Measurements from ENCODE around the gene MYOCOS.

The MYOCOS gene

GRCh38 chr1:171622152-171622462 is at the start of gene MYOCOS:
Gene MYOCOS (plus strand): TSS chr1:171622243. CDS start chr1:171623884, 1,641 bp downstream.
- TF ChIP-seq CTCF (IDR thresholded peaks at IDR 0.05; ENCODE audit: borderline replicate concordance, insufficient read depth, low read depth, low read length): no peak
- no peak within 1 kb of the TSS for H3K4me3 ChIP-seq (ENCODE audit: low read depth, low read length)

GRCh38 chr1:171576144-171576543 is 45.9 kb upstream of the MYOCOS start:
- TF ChIP-seq CTCF (IDR thresholded peaks at IDR 0.05; ENCODE audit: borderline replicate concordance, insufficient read depth, low read depth, low read length): no peak
- no peak overlapping the region for H3K4me3 ChIP-seq (ENCODE audit: low read depth, low read length)

- TF ChIP-seq CTCF (IDR thresholded peaks at IDR 0.05; ENCODE audit: borderline replicate concordance, insufficient read depth, low read depth, low read length): no peak
Observed at GRCh38 chr1:171581226-171581625, 40.8 kb upstream of the MYOCOS start.

GRCh38 chr1:171581766-171582165 is 40.3 kb upstream of the MYOCOS start:
- H3K4me3 ChIP-seq (ENCODE audit: low read depth, low read length): no peak overlapping the region
- TF ChIP-seq CTCF (IDR thresholded peaks at IDR 0.05; ENCODE audit: borderline replicate concordance, insufficient read depth, low read depth, low read length): no peak

More at GRCh38 chr1:171581226-171581625, 40.8 kb upstream of the MYOCOS start:
- H3K4me3 ChIP-seq (ENCODE audit: low read depth, low read length): no peak overlapping the region

- no peak for TF ChIP-seq CTCF (IDR thresholded peaks at IDR 0.05; ENCODE audit: borderline replicate concordance, insufficient read depth, low read depth, low read length)
- no peak overlapping the region for H3K4me3 ChIP-seq (ENCODE audit: low read depth, low read length)
Observed at GRCh38 chr1:171582589-171582988, 39.5 kb upstream of the MYOCOS start.

- TF ChIP-seq CTCF (IDR thresholded peaks at IDR 0.05; ENCODE audit: borderline replicate concordance, insufficient read depth, low read depth, low read length): no peak
- no peak overlapping the region for H3K4me3 ChIP-seq (ENCODE audit: low read depth, low read length)
Observed at GRCh38 chr1:171583591-171584201, 38.3 kb upstream of the MYOCOS start.

GRCh38 chr1:171585715-171586114 is 36.3 kb upstream of the MYOCOS start:
- no peak for TF ChIP-seq CTCF (IDR thresholded peaks at IDR 0.05; ENCODE audit: borderline replicate concordance, insufficient read depth, low read depth, low read length)

More at GRCh38 chr1:171585715-171586114, 36.3 kb upstream of the MYOCOS start:
- H3K4me3 ChIP-seq (ENCODE audit: low read depth, low read length): no peak overlapping the region
